Right hindlimb (tissue), 1 donor: ENCODE results near the gene TDP2.
"Not testable (repeated sequence)": the region's sequence is repeated elsewhere in the genome, so short reads cannot be mapped to it uniquely, and the experiment has no call there.

Experiments
- DNase-seq: peaks from one replicate; pipeline ENCODE4 v3.0.0-alpha.2; 2018

Gene TDP2

GRCh38 chr6:24666641-24667377, at the start of gene TDP2, which contains the start of gene ACOT13:
TDP2 (minus strand) TSS chr6:24666899; CDS start chr6:24666862, 37 bp downstream.
ACOT13 (plus strand) TSS chr6:24667077; CDS start chr6:24667264, 187 bp downstream.
- DNase-seq = peak; percentile 98

- no peak for DNase-seq
Observed at GRCh38 chr6:24710519-24711303, 44.0 kb upstream of the TDP2 start.

GRCh38 chr6:24709014-24709711, 42.5 kb upstream of the TDP2 start:
- DNase-seq = no peak

GRCh38 chr6:24708612-24709011, 41.9 kb upstream of the TDP2 start:
- DNase-seq = no peak

GRCh38 chr6:24704468-24704867, 37.8 kb upstream of the TDP2 start:
- DNase-seq = no peak

- DNase-seq = no peak
Observed at GRCh38 chr6:24702720-24703282, 36.1 kb upstream of the TDP2 start.

- no peak for DNase-seq
Observed at GRCh38 chr6:24699521-24700359, 33.0 kb upstream of the TDP2 start.

GRCh38 chr6:24696097-24696496, 29.4 kb upstream of the TDP2 start:
- DNase-seq = no peak

GRCh38 chr6:24695635-24696034, 28.9 kb upstream of the TDP2 start:
- DNase-seq = not testable (repeated sequence)

GRCh38 chr6:24694198-24694597, 27.5 kb upstream of the TDP2 start:
- no peak for DNase-seq

GRCh38 chr6:24692848-24693592, 26.3 kb upstream of the TDP2 start:
- no peak for DNase-seq

- no peak for DNase-seq
Observed at GRCh38 chr6:24692415-24692814, 25.7 kb upstream of the TDP2 start.

GRCh38 chr6:24692003-24692402, 25.3 kb upstream of the TDP2 start:
- no peak for DNase-seq

- DNase-seq = no peak
Observed at GRCh38 chr6:24691550-24691949, 24.9 kb upstream of the TDP2 start.

- no peak for DNase-seq
Observed at GRCh38 chr6:24690593-24690992, 23.9 kb upstream of the TDP2 start.

GRCh38 chr6:24689964-24690363, 23.3 kb upstream of the TDP2 start:
- no peak for DNase-seq

GRCh38 chr6:24686946-24687345, 20.2 kb upstream of the TDP2 start:
- DNase-seq = no peak

- no peak for DNase-seq
Observed at GRCh38 chr6:24686408-24686807, 19.7 kb upstream of the TDP2 start.

GRCh38 chr6:24683297-24684296, 16.9 kb upstream of the TDP2 start:
- no peak for DNase-seq

GRCh38 chr6:24680582-24680981, 13.9 kb upstream of the TDP2 start:
- no peak for DNase-seq
